NCI-H2029 (cell line): Measurements from ENCODE around the gene GTF2H1.
"Not testable (repeated sequence)": the region's sequence is repeated elsewhere in the genome, so short reads cannot be mapped to it uniquely, and the experiment has no call there.

Experiments
- DNase-seq: peaks from one replicate; lab custom pipeline; 2025; lab: John Stamatoyannopoulos, UW

The GTF2H1 gene

DNA sequence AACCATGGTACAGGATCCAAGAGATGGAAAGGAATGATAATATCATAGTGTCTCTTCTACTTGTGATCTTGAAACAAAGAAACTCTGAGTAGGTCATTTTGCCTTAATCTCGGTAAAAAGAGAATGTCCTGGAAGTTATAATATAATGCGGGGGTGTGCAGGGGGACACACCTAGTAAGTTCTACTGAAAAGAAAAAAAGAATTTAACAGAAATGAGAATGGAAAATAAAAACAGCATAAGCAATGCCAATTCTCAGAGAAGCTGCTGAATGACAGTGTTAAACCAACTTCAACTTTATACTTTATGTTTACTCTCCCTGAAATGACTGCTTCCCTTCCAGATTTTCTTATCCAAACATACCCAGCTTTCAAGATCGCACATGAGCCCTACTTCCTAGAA lies 2.5 kb upstream of the GTF2H1 start:
- DNase-seq = no peak

DNA sequence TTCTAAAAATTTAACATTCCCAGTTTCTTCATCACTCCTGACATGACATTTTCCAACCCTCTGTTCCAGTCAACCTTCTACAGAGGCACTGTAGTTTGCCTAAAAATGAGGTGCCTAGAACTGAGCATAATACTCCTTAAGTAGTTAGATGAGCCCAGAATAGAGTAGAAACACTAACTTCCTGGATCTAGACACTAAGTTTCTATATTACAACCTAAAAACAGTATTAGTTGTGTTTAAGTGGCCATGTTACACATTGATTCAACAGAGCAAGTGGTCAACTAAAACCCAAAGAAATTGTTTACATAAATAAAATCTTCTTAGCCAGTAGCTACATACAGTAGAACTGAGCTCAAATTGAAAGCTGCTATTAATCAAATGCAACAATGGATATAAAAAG lies 1.8 kb upstream of the GTF2H1 start:
- no peak for DNase-seq

DNA sequence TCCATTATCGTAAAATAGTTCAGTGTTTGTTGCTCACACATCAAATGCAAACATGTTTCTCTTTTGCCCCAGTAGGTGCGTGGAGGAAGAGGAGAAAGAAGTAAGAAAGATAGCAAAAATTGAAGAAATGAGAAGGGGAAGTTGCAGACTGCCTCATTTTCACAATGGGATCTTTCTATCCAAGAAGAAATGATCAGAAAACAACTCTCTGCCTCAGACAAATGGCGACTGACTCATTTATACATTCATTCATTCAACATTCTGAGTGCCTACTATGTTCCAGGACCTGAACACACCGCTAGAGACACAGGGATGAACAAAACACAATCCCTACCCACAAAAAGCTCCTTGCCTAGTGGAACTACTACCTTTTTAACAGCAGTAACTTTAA lies 794 bp upstream of the GTF2H1 start:
- no peak for DNase-seq

DNA sequence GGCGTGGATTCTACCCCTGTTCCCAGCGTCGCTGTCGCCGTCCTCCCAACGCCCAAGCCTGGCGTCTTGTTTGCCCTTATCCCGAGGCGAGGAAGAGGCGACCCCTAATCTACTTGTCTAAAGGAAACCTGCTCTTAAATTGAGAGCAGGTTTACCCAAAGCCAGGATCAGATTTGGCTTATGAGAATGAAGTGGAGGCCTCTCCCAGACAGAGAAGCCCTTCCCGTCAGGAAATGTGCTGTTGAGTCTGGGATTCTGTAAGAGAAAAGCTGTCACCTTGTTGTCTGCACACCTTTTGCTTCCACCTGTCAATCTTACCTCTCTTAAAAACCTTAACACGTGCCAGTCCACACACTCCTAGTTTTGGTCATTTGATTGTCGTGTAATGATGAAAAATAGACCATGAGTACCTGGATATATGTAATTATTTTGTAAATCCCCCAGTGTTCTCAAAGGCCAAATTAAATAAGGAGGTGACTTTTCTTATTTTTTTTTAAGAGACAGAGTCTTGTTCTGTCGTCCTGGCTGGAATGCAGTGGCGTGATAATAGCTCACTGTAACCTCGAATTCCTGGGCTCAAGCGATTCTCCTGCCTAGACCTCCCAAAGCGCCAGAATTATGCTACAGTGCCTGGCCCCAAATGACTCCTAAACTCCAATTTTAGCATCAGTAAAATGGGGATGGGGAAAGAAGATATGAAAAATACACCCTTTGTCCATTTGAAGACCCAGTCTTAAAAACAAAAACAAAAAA lies 627 bp downstream of the GTF2H1 start:
- peak; percentile 4 for DNase-seq

DNA sequence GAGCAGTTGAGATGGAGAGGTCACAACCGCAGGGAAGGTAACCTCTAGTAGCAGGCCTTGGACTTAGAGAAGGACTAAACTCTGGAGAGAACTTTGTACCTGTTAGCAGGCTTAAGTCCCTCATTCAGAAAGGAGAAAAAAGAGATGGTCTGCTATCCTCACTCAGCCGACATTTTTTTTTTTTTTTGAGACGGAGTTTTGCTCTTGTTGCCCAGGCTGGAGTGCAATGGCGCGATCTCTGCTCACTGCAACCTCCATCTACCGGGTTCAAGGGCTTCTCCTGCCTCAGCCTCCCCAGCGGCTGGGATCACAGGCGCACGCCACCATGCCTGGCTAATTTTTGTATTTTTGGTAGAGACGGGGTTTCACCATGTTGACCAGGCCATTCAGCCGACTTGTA lies 1.5 kb downstream of the GTF2H1 start:
- DNase-seq = not testable (repeated sequence)

DNA sequence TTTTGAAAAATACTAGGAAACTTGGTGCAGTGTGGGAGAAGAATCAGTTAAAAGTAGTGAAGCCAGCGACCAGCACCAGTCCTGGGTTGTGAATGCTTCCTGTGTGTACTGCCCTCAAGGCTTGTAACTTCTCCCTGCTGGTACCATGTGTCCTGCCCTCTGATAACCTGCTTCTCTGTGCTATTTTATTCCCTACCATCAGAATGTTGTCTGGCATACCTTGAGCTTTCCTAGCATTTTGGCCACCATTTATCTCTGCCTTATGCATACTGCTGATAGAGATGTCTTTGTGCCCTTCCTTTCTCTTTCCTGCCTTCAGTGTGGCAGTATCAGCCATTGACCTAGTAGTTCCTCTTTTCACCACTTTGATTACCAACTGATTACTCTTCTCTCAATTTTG lies 2.0 kb downstream of the GTF2H1 start:
- DNase-seq = no peak

DNA sequence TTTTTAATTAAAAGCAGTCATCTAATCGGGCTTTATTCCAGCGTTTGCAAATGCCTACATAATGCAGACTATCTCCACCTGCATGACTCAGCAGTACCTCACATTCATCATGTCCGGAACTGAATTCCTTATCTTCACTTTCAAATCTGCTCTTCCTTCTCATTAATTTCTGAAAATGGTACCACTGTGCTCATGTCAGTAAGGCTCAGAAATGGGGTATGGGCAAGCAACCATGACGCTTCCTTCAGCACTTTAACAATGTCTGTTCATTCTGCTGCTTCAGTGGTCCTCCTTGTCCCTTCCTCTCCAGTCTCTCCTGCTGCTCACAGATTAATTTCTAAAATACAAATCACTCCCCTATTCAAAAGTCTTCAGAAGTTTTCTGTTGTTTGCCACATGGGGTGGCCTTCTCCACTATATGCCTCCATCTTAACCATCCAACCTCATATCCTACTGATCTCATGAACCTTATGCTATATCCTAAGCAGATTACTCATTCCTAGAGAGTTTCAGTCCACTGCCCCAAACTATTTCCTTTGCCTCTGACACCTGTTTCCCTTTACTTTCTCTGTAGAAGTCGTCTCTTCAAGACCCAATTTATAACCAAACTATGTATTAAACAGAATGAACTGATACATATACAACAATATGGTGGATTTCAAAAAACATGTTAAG lies 7.0 kb downstream of the GTF2H1 start:
- no peak for DNase-seq

DNA sequence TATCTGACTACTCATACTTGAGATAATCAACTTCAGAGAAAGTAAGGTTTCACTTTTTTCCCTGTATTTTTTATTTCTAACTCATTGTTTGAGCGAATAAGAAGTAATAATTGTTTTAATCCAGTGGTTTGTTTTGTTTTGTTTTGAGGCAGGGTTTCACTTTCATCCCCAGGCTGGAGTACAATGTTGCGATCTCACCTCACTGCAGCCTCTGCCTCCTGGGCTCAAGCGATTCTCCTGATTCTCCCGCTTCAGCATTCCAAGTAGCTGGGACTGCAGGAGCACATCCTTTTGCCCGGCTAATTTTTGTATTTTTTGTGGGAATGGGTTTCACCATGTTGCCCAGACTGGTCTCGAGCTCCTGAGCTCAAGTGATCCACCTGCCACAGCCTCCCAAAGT lies 8.6 kb downstream of the GTF2H1 start:
- DNase-seq = no peak

DNA sequence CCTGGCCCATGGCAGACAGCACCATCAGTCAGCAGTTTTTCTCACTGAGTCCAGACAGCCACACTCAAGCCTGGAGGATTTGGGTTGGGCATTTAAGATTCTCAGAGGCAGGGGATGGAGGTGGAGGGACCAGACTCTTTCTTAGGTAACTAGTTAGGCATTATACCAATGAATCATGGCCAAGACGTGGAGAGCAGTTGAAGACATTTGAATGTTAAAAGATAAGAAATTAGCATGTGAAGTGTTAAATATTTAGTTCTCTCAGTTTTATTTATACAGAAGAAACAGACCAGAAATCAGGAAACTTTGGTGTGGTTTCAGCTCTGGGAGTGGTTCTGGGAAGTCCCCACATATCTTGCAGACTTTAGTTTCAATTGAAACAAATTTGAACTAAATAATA lies 9.9 kb downstream of the GTF2H1 start:
- no peak for DNase-seq

DNA sequence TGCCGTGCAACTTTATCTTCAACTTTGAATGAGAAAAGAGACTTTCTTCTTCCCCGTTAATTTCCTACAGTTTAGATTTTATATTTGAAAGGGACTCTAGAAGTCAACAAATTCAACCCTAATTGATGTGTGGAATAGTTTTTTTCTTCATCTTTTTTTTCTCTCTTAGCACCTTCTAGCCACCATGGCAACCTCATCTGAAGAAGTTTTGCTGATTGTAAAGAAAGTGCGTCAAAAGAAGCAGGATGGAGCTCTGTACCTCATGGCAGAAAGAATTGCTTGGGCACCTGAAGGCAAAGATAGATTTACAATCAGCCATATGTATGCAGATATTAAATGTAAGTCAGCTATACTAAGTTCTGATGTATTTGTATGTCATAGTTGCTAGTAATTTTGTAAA lies 10.5 kb downstream of the GTF2H1 start:
- no peak for DNase-seq

DNA sequence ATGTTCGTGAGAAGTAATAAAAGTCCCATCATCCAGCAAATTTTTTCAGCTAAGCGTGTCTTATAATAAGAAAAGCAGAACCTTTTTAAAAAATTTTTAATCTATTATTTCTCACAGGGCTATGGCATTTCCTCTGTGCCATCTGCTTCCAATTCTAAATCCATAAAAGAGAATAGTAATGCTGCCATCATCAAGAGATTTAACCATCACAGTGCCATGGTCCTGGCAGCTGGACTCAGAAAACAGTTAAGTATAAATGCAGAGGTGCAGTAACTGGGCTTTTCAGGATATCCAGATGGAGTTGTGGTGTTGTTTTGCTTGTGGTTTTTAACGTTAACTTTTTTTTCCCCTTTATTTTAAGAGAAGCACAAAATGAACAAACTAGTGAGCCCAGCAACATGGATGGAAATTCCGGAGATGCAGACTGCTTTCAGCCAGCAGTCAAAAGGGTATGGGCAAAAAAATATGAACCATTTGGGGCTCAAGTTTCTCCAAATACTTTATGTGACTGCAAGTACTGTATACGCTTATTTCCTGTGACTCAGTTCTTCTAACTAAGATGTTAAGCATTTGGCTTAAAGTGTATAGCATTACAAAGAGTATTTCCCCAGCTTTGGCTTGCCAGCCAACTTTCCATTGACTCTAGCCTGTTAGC lies 25.2 kb downstream of the GTF2H1 start:
- DNase-seq = no peak

DNA sequence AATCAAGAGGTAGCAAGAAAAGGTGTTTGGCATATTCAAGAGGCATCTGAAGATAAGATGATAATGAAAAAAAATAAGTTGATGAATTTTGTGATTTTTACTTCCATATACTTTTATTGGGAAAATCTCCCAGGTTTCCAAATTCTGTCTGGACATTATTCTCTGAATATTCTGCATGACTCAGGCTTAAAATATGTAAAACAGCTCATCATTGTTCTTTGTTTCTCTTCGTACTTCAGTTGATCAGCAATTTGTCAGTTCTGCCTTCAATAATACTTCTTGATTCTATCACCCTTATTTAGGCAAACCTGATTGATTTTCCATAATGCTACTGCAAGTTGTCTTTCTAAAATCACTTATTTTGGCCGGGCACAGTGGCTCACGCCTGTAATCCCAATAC lies 30.2 kb downstream of the GTF2H1 start:
- DNase-seq = no peak

DNA sequence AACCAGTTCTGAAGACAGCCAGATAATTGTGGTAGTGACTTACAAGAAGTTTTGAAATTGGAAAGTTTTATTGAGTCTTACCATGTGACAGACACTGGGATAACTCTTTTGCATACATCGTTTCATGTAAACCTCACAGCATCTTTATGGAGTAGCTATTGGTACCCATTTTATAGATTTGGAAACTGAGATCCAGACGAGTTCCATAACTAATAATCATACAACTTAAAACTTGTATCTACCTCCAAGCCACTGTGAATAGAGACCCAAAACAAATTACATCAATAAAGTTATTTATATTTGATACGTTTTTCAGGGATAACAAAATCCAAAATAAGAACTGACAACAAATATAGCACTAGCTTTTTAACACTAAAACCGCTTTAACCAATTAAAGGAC lies 36.3 kb downstream of the GTF2H1 start:
- no peak for DNase-seq

DNA sequence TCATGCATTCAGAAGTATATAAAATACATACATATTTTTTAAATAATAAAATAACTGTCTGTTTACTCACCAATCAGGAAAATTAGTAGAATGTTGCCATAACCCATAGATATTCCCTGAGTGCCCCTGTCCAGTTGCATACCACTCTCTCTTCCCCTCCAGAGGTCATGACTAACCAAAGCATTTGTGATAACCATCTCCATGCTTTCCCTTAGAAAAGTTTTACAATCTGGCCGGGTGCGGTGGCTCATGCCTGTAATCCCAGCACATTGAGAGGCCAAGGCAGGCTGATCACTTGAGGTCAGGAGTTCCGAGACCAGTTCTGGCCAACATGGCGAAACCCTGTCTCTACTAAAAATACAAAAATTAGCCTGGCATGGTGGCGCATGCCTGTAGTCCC lies 38.8 kb downstream of the GTF2H1 start:
- no peak for DNase-seq

DNA sequence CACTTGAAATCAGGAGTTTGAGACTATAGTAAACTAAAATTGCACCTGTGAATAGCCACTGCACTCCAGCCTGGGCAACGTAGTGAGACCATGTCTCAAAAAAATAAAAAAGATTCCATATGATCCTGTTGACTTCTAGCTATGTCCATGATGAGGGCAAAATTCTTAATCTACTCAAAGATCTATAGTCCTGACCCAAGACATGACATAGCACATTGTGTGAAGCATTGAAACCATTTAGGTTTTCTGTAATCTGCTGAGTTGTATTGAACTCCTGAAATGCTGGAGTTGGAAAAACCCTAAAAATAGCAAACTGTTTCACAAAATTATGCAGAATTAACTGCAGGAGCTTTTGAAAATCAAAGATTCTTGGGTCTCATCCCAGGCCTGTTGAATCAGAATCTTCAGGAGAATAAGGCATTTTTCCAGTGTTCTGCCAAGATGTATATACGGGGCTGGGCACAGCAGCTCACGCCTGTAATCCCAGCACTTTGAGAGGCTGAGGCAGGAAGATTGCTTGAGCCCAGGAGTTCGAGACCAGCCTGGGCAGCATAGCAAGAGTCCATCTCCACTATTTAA lies 42.2 kb downstream of the GTF2H1 start:
- DNase-seq = no peak

DNA sequence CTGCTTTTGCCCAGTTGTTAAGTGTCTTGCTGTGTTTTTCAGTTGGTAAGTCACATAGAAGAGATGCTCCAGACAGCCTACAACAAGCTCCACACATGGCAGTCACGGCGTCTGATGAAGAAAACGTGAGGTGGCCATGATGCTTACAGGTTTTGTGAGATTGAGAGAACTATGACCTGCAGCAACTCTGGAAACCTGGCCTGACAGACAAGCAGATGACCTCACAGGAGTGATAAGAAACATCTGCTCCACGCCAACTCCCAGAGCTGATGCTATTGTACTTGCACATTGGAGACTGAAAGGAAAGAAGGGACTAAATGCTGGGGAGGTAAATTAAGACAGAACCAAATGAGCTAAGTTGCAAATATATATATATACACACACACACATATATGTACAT lies 43.4 kb downstream of the GTF2H1 start:
- no peak for DNase-seq

DNA sequence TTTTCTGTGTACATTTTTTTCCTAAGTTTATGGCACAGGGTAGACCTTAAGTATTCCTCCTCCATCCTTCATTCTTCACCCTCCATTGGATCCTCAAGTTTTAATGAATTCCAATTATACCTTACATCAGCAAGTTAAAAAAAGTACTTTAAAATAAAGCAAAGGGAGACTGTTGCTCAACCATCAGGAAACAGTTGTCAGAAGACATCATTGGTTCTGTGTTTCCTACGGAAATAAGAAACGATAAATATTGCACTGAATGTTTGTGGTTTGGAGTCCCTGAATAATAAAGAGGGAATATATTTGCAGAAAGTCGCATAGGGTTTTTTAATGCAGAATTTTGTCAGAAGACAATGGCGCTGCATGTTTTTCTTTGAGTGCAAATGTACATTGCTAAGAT lies 43.9 kb downstream of the GTF2H1 start:
- no peak for DNase-seq

DNA sequence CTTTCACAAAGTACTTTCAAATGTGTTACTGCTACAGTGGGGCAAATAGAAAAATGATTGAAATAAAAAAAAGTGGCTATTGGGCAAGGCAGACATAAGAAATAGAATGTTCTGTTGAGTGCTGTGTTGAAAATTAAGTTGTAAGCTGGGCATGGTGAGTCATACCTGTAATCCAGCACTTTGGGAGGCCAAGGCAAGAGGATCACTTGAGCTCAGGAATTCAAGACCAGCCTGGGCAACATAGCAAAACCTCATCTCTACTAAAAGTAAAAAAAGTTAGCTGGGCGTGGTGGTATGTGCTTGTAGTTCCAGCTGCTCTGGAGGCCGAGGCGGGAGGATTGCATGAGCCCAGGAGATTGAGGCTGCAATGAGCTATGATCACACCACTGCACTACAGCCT lies 45.1 kb downstream of the GTF2H1 start:
- no peak for DNase-seq

DNA sequence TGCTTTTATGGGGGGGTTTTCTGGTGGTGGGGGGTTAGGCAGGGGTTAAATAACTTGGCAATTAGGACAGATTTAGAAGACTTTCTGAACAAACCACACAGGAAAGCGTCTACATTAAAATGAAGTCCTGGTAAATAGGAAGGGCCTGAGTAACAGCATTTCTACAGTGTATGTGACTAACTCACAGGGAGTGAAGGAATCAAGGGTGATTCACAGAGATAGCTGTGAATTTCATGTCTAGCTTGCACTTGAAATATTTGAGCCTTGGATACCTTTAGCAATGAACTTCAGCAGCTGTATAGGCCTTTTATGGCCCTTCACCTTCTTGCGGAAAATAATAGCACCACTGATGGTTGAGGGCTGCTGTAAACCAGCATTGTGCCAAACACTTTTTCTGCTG lies 45.9 kb downstream of the GTF2H1 start:
- DNase-seq = no peak

DNA sequence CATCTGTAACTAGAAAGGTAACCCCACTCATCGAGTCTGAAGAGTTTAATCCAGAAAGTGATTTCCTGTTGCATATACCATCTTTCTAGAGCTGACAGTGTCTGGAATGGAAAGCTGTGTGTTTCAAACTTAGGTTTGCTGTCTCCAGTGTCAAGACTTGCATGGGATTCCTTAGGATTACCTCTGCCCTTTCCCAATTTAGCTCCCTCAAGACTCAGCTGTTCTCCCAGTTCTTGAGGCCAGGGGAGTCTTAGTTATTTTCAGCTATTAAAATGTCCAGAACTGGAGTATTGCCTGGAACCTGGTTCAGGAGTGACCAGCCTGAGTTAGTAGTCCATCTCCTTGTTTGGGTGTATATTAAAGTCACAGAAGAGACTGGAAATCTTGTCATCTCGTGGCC lies 47.0 kb downstream of the GTF2H1 start:
- no peak for DNase-seq

DNA sequence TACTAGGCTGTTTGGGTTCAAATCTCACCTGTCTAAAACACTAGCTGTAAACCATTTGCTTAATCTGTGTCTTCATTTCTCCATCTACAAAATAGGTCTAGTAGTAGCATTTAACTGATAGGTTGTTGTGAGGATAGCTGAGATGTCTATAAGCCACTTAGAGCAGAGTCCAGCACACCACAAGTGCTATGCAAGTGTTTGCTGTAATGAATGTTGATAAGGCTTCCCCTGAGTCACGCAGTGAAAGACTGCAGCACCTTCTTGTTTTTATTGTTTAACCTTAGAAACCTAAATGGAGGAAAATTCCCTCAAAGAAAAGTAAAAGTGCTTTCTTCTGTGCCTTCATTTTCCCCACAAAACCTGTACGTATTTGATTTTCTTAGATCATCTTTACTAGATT lies 48.9 kb downstream of the GTF2H1 start:
- no peak for DNase-seq

DNA sequence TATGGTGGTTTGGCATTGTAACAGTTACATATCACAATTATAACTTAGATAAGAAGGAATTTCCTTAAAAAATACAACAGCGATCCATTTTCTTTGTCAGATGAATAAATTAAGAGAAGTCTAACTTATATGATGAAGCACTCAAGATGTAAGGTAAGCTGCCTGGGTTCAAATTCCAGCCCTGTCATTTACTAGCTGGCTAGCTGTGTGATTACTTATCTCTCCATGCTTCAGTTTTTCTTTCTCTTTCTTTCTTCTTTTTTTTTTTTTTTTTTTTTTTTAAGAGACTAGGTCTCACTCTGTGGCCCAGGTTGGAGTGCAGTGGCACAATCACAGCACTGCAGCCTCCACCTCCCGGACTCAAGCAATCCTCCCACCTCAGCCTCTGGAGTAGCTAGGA lies 49.8 kb downstream of the GTF2H1 start:
- no peak for DNase-seq

DNA sequence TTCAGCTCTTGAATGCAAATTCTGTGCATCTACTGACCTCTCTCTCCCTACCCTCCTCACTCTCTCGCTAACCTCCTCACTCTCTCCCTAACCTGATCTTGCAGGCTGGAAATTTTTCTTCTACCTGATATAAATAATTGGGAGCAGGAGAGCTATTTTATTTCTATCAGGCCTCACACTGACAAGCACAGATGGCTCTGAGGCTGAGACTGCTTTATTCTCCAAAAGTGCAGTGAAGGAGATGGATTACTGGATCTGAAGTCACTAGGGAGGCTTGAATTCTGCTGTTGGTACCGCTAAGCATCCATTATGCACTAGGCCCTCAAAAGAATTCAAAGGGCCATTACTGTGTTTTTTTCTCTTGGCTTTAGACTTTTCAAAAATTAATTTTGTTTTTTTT lies 52.6 kb downstream of the GTF2H1 start:
- no peak for DNase-seq
